ENCODE measurements around the gene TCF20. TPM values are rescaled to one million over a fixed set of nuclear protein-coding genes. Genes with fewer than 3 reads are reported as not detected.

TCF20 gene
- total and polyA plus RNA-seq, 2 experiments from 2014 or later: 5.9 to 34.3 TPM

DNA sequence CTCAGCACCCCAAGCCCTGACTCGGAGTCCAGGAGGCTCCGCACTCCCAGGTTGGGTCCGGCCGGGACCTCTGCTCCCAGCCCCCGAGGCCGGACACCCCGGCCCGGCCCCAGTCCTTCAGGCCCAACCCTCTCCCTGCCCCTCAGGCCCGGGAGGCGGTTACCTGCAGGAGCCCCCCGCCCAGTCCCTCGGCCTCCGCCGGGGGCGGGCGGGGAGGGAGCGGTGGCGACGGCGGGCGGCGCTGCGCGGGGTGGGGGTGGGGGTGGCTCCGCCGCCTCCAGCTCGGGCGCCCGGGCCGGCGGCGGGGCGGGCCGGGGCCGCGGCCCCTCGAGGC is 310 bp downstream of the TCF20 start:
- Histone ChIP-seq H3K27ac (peak overlapping the region; percentile 99), H3K4me3 (peak overlapping the region; percentile 96), H3K9me3 (ENCODE audit: low read depth) (no peaks in the 10 kb centered on the region), H3K4me2 (peak overlapping the region; percentile 85), H3K4me1 (ENCODE audit: insufficient read depth) (peaks cover 12% of the 10 kb centered on the region), H3K79me2 (peaks cover 53% of the 10 kb centered on the region), H2AFZ (peak overlapping the region; percentile 63), H3K9me2 (replicated peaks; ENCODE audit: insufficient read depth) (no peaks in the 10 kb centered on the region), H4K20me1 (ENCODE audit: insufficient read depth, poor library complexity, severe bottlenecking) (peaks cover 41% of the 10 kb centered on the region), H3K27me3 (no peaks in the 10 kb centered on the region), H3K36me3 (replicated peaks; ENCODE audit: insufficient read depth, low read depth) (no peaks in the 10 kb centered on the region)
- TF ChIP-seq EZH2 (IDR thresholded peaks at IDR 0.05; ENCODE audit: borderline replicate concordance): no peak
- TF ChIP-seq EZH2phosphoT487 (IDR thresholded peaks at IDR 0.05; ENCODE audit: low read depth, severe bottlenecking, unreplicated experiment): no peak
- TF ChIP-seq, protein P1, sequence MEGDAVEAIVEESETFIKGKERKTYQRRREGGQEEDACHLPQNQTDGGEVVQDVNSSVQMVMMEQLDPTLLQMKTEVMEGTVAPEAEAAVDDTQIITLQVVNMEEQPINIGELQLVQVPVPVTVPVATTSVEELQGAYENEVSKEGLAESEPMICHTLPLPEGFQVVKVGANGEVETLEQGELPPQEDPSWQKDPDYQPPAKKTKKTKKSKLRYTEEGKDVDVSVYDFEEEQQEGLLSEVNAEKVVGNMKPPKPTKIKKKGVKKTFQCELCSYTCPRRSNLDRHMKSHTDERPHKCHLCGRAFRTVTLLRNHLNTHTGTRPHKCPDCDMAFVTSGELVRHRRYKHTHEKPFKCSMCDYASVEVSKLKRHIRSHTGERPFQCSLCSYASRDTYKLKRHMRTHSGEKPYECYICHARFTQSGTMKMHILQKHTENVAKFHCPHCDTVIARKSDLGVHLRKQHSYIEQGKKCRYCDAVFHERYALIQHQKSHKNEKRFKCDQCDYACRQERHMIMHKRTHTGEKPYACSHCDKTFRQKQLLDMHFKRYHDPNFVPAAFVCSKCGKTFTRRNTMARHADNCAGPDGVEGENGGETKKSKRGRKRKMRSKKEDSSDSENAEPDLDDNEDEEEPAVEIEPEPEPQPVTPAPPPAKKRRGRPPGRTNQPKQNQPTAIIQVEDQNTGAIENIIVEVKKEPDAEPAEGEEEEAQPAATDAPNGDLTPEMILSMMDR (IDR thresholded peaks at IDR 0.05; ENCODE audit: poor library complexity): no peak
- 0% methylated on average over 14 of the region's 37 CpGs for WGBS (ENCODE audit: low lambda C conversion rate, missing lambda C conversion rate)
- no peak for DNase-seq (ENCODE audit: low spot score)

DNA sequence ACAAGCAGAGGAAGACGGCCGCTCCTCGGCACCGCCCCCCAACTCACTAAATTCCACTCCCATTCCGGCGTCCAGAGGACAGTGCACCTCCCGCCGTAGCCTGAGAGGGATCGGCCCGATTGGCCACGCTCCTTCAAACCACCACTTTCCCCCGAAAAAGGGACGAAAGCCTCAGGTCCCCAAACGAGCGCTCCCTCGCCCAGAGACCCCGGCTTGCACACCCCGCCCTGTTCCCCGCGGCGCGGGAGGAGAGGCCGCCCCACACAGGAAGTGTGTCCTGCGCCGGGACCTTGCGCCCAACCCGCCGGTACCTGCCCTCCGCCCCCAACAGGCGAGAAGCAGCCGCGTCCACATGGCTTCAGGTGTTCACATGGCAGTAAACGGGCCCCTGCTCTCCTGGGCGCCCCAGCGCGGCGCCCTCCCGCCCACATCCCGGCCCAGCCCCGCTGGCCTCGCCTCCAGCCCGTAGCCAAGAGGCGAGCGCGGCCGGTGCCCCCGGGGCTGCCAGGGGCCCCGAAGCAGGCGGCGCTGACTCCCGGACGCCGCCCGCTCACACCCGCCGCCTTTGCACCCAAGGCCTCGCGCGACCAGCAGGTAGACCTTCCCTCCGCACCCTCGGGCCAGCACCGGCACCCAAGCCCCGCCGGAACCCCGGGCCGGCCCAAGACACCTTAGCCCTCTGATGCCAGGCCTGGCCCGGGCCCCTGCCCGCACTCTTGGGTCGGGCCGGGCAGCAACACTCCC is 849 bp downstream of the TCF20 start:
- Histone ChIP-seq H3K4me2 (peak overlapping the region; percentile 85), H3K79me2 (peaks cover 58% of the 10 kb centered on the region), H3K4me1 (ENCODE audit: insufficient read depth) (peaks cover 12% of the 10 kb centered on the region), H3K27me3 (no peaks in the 10 kb centered on the region), H2AFZ (peak overlapping the region; percentile 63), H3K36me3 (replicated peaks; ENCODE audit: insufficient read depth, low read depth) (no peaks in the 10 kb centered on the region), H3K9me2 (replicated peaks; ENCODE audit: insufficient read depth) (no peaks in the 10 kb centered on the region), H3K4me3 (peak overlapping the region; percentile 96), H3K27ac (peak overlapping the region; percentile 99), H4K20me1 (ENCODE audit: insufficient read depth, poor library complexity, severe bottlenecking) (peaks cover 47% of the 10 kb centered on the region), H3K9me3 (ENCODE audit: low read depth) (no peaks in the 10 kb centered on the region)
- 1% methylated on average over 49 of the region's 70 CpGs for WGBS (ENCODE audit: low lambda C conversion rate, missing lambda C conversion rate)
- peak; percentile 85 for DNase-seq (ENCODE audit: low spot score)
- TF ChIP-seq, protein P1 (IDR thresholded peaks at IDR 0.05; ENCODE audit: poor library complexity): no peak
- TF ChIP-seq EZH2phosphoT487 (IDR thresholded peaks at IDR 0.05; ENCODE audit: low read depth, severe bottlenecking, unreplicated experiment): no peak
- TF ChIP-seq EZH2 (IDR thresholded peaks at IDR 0.05; ENCODE audit: borderline replicate concordance): no peak

DNA sequence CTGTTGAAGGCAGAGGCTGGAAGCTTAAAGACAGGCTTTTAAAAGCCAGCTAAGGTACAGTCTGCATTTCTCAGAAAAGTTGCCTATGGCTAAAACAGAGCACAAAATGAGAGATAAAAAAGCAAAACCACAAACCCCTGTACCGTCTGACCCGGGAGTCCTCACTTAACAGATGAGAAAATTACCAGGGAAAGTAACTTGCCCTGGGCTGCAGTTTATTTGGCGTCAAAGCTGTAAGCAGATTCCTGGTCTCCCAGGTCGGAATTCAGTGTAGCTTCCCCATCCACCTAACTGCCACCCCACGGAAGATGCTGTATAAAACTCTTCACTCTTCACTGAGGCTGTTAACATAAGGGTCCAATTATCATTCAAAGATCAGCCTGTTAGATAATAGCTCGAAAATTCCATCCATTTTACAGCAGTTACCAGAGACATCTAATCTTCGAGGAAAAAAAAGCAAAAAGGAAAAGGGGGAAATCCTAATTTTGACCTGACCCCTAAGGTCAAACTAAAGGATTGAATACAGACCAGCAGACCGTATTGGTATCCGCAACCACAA is 1.5 kb downstream of the TCF20 start:
- H3K79me2 ChIP-seq: peaks cover 65% of the 10 kb centered on the region
- H3K27ac ChIP-seq: peak overlapping the region; percentile 99
- H3K9me2 ChIP-seq (replicated peaks; ENCODE audit: insufficient read depth): no peaks in the 10 kb centered on the region
- no peak for DNase-seq (ENCODE audit: low spot score)
- H3K27me3 ChIP-seq: no peaks in the 10 kb centered on the region
- TF ChIP-seq EZH2phosphoT487 (IDR thresholded peaks at IDR 0.05; ENCODE audit: low read depth, severe bottlenecking, unreplicated experiment) (no peak), EZH2 (IDR thresholded peaks at IDR 0.05; ENCODE audit: borderline replicate concordance) (no peak)
- TF ChIP-seq, protein P1 (IDR thresholded peaks at IDR 0.05; ENCODE audit: poor library complexity): no peak
- H4K20me1 ChIP-seq (ENCODE audit: insufficient read depth, poor library complexity, severe bottlenecking): peaks cover 52% of the 10 kb centered on the region
- 3% methylated on average over 9 of the region's 9 CpGs for WGBS (ENCODE audit: low lambda C conversion rate, missing lambda C conversion rate)
- peak overlapping the region; percentile 85 for H3K4me2 ChIP-seq
- H3K36me3 ChIP-seq (replicated peaks; ENCODE audit: insufficient read depth, low read depth): no peaks in the 10 kb centered on the region
- H3K4me3 ChIP-seq: peak overlapping the region; percentile 96
- H3K4me1 ChIP-seq (ENCODE audit: insufficient read depth): peaks cover 12% of the 10 kb centered on the region
- H3K9me3 ChIP-seq (ENCODE audit: low read depth): no peaks in the 10 kb centered on the region
- H2AFZ ChIP-seq: peak overlapping the region; percentile 16

Measured in hepatocyte (in vitro differentiated cells).